HepG2 (cell line): Measurements from ENCODE around the gene CILP2. TPM values are rescaled to one million over a fixed set of nuclear protein-coding genes. Genes with fewer than 3 reads are reported as not detected.
A peak's percentile ranks its signal among the peaks of the same experiment; 100 is the strongest.

Source experiments
- HNF4G ChIP-seq, 2 experiments: sonication (generic) in 1 of 2; formaldehyde crosslinking in 1 of 2; IDR thresholded peaks; 2 replicates each; pipeline versions ENCODE4 v1.4.0 to v1.6.1; 2011 to 2020; ENCODE audit warnings: borderline replicate concordance in 2 of 2, low read depth in 2 of 2, mild to moderate bottlenecking in 2 of 2, low read length in 1 of 2, missing genetic modification reagents in 1 of 2, moderate library complexity in 1 of 2
- HNRNPLL ChIP-seq: fragments of 200-400 bp; formaldehyde crosslinking; IDR thresholded peaks from 2 replicates; pipeline ENCODE4 v1.6.1; 2017; ENCODE audit warnings: mild to moderate bottlenecking, low read depth, low read length; ENCODE audit not compliant: poor library complexity, severe bottlenecking
- KDM5A ChIP-seq: fragments of 200-600 bp; sonication (generic); IDR thresholded peaks from 2 replicates; pipeline ENCODE4 v1.7.0; 2018; ENCODE audit warnings: antibody characterized with exemption, mild to moderate bottlenecking, low read length, borderline replicate concordance
- PCBP2 ChIP-seq: fragments of 200-400 bp; formaldehyde crosslinking; optimal IDR thresholded peaks from 2 replicates; pipeline ENCODE3; 2018; ENCODE audit warnings: low read length, low read depth; ENCODE audit not compliant: poor library complexity, severe bottlenecking
- POLR2AphosphoS2 ChIP-seq: IDR thresholded peaks from 2 replicates; pipeline ENCODE4 v1.6.1; 2011; ENCODE audit warnings: low read depth, low read length, improper control_type of control experiment
- SMC3 ChIP-seq: IDR thresholded peaks from 2 replicates; pipeline ENCODE4 v1.6.1; 2011; ENCODE audit warnings: low read length, improper control_type of control experiment
- ZBTB33 ChIP-seq: sonication (generic); formaldehyde crosslinking; IDR thresholded peaks from 2 replicates; pipeline ENCODE4 v1.4.0; 2020; ENCODE audit warnings: missing genetic modification reagents
- ZFX ChIP-seq: sonication (generic); formaldehyde crosslinking; IDR thresholded peaks from 2 replicates; pipeline ENCODE4 v1.4.0; 2020; ENCODE audit warnings: mild to moderate bottlenecking, low read depth, missing genetic modification reagents, moderate library complexity
- ZNF326 ChIP-seq: sonication (generic); formaldehyde crosslinking; IDR thresholded peaks from 2 replicates; pipeline ENCODE4 v1.4.0; 2020; ENCODE audit warnings: missing genetic modification reagents, borderline replicate concordance
- ZNF501 ChIP-seq: sonication (generic); formaldehyde crosslinking; IDR thresholded peaks from 2 replicates; pipeline ENCODE4 v1.5.1; 2020; ENCODE audit warnings: mild to moderate bottlenecking, moderate library complexity, missing genetic modification reagents
- ZNF543 ChIP-seq: sonication (generic); formaldehyde crosslinking; IDR thresholded peaks from 2 replicates; pipeline ENCODE4 v1.4.0; 2020; ENCODE audit warnings: mild to moderate bottlenecking, missing genetic modification reagents
- ZNF609 ChIP-seq: sonication (generic); formaldehyde crosslinking; IDR thresholded peaks from 2 replicates; pipeline ENCODE4 v1.4.0; 2020; ENCODE audit warnings: mild to moderate bottlenecking, missing genetic modification reagents, borderline replicate concordance
- ZNF687 ChIP-seq: sonication (generic); formaldehyde crosslinking; IDR thresholded peaks from 2 replicates; pipeline ENCODE4 v1.5.1; 2020; ENCODE audit warnings: mild to moderate bottlenecking, missing genetic modification reagents, moderate library complexity
- polyA plus RNA-seq, 8 experiments: library from polyadenylated mRNA; depleted of rRNA in 3 of 8; stranded (reverse) in 7 of 8; unstranded in 1 of 8; fragments of >200 nt; fragmentation: Illumina TruSeq in 4 of 8; extraction: Trizol in 4 of 8; gene quantifications; 2 replicates each; pipeline versions ENCODE4 v1.2.1 to v1.2.3, GENCODE V29; 2011 to 2016; ENCODE audit warnings: low read depth in 4 of 8, missing spikeins in 1 of 8, mixed read lengths in 1 of 8; ENCODE audit not compliant: insufficient read depth in 1 of 8
- total RNA-seq, 5 experiments: library from RNA; depleted of rRNA; stranded (reverse); fragments of >200 nt; fragmentation: Illumina TruSeq; extraction: Trizol; gene quantifications; 2 replicates each; pipeline ENCODE4 v1.2.3, GENCODE V29; 2016; ENCODE audit warnings: low read depth in 1 of 5
- TF ChIP-seq, protein P1 (sequence below): fragments of 450-650 bp; IDR thresholded peaks from 2 replicates; pipeline ENCODE4 v1.6.1; 2016

Gene CILP2
- total and polyA plus RNA-seq, 2 of the 13 experiments (the other 11 are each of a cell fraction or from before 2014, with no cell fraction given): 0.09 to 0.37 TPM

DNA sequence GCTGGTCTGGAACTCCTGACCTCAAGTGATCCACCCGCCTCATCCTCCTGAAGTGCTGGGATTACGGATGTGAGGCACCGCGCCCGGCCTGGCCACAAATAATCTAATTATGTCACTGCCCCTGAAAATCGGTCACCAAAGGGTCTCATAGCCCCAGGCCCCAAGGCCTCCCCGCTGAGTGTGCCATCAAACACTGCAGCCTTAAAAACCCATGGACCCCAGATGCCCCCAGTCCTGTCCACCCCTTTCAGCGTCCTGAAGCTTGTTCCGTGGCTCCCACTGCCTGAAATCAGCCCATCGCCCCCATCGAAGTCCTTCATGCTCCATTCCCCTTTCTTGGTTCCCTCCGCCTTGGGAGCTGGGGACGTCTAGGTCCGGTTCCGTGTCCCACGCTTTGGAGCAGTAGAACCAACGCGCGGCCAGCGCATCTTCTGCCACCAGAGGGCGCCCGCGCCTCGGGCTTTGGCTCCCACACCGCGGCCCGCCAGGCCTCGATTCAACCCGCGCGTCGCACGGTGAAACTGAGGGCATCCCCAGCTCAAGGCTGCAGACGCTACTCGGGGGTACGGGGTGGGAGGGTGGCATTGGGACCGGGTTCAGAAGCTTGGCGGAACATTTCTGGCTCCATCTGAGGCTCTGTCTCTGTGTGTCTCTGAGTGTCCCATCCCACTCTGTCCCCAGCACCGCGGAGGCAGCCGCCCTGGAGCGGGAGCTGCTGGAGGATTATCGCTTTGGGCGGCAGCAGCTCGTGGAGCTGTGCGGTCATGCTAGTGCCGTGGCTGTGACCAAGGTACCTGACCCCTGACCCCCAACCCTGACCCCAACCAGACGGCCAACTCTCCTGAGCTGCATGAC is 5.9 kb upstream of the CILP2 start (continued):
- peak; percentile 73 for TF ChIP-seq ZNF687 (CRISPR knock-in tag)
- TF ChIP-seq KDM5A: no peak
- TF ChIP-seq, protein P1, sequence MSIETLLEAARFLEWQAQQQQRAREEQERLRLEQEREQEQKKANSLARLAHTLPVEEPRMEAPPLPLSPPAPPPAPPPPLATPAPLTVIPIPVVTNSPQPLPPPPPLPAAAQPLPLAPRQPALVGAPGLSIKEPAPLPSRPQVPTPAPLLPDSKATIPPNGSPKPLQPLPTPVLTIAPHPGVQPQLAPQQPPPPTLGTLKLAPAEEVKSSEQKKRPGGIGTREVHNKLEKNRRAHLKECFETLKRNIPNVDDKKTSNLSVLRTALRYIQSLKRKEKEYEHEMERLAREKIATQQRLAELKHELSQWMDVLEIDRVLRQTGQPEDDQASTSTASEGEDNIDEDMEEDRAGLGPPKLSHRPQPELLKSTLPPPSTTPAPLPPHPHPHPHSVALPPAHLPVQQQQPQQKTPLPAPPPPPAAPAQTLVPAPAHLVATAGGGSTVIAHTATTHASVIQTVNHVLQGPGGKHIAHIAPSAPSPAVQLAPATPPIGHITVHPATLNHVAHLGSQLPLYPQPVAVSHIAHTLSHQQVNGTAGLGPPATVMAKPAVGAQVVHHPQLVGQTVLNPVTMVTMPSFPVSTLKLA: no peak
- TF ChIP-seq HNF4G (IDR thresholded peaks at IDR 0.05; ENCODE audit: borderline replicate concordance, low read depth, low read length): no peak
- no peak for TF ChIP-seq HNF4G (CRISPR knock-in tag; IDR thresholded peaks at IDR 0.05; ENCODE audit: borderline replicate concordance, low read depth)
- 0 out of 2 replicates have a peak, but pooled peaks have one; percentile 38 for TF ChIP-seq ZNF543 (CRISPR knock-in tag)
- no peak for TF ChIP-seq ZNF609
- TF ChIP-seq ZBTB33: 0 out of 2 replicates have a peak, but pooled peaks have one; percentile 27
- TF ChIP-seq PCBP2: no peak
- peak; percentile 62; the same call in 1 of the 2 replicates for TF ChIP-seq ZNF501
- TF ChIP-seq SMC3: peak; percentile 38; the same call in 1 of the 2 replicates
- 0 out of 2 replicates have a peak, but pooled peaks have one; percentile 63 for TF ChIP-seq ZNF326 (CRISPR knock-in tag)
- no peak for TF ChIP-seq POLR2AphosphoS2
- peak; percentile 69 for TF ChIP-seq ZFX (CRISPR knock-in tag)
- peak; percentile 37 for TF ChIP-seq HNRNPLL
